ENCODE data around the gene COP1. TPM values are rescaled to one million over a fixed set of nuclear protein-coding genes. Genes with fewer than 3 reads are reported as not detected.

Gene COP1
- total and polyA plus RNA-seq, 2 donors (not counting 3 experiments of a cell fraction or from before 2014, with no cell fraction given), result 16.5 to 40.9 TPM

DNA sequence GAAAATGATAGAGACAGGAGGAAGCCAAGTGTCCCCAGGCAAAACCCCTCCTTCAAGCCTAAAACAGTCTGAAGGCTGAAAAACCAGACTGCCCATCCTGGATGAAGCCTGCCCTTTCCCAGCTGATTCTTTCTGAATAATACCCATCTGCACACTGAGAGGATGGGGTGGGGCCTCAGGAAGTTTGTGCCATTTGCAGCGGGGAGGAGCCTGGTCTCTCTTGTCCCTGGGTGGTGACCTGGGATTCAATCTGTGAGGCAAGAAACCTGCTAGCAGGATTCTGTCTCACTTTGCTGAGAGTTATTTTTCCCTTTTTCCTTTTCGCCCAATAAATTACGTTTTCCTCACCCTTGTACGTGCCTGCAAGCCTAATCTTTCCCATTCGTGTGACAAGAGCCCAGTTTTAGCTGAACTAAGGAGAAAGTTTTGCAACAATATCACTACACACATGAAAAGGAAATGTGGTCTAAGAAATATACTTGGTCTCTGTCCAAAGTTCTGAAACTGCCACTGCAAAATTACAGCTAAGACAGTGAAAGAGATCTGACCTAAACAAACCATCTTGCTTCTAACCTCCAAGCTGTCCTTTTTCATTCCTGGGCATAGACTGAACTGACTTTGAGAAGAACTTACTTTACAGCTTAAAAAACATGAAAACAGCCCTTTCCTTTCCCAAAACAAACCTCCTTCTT lies 105.0 kb downstream of the COP1 start:
- no peak overlapping the region for H3K4me3 ChIP-seq (replicated peaks in 1 of 3; ENCODE audit: insufficient read depth in 1 of 3, low read depth in 1 of 3, low read length in 3 of 3)
- peaks cover 3% of the 10 kb centered on the region for H4K20me1 ChIP-seq (replicated peaks; ENCODE audit: control insufficient read depth, extremely low read depth, insufficient read depth, low read length)
- H3K27ac ChIP-seq (ENCODE audit: insufficient read depth, low read depth, low read length), result no peak overlapping the region
- DNase-seq (ENCODE audit: low read depth, low spot score) (no peak), FAIRE-seq (no peak)
- H3K9me1 ChIP-seq (replicated peaks; ENCODE audit: control insufficient read depth, extremely low read depth, insufficient read depth, low read length), result no peaks in the 10 kb centered on the region
- no TSS peak for BruUV-seq (replicated peaks)
- ChIA-PET POLR2A (no interaction called here), CTCF (no interaction called here)
- H3K9ac ChIP-seq (replicated peaks; ENCODE audit: extremely low read depth, insufficient read depth, low read length), result no peak overlapping the region
- H3K36me3 ChIP-seq (ENCODE audit: control insufficient read depth in 2 of 2, extremely low read depth in 1 of 2, insufficient read depth in 2 of 2, low read length in 2 of 2), result peaks cover 0 to 3% of the 10 kb centered on the region in 2 experiments
- H3K4me1 ChIP-seq (ENCODE audit: control insufficient read depth, extremely low read depth, insufficient read depth, low read length), result no peaks in the 10 kb centered on the region
- no peaks in the 10 kb centered on the region for H3K79me2 ChIP-seq (ENCODE audit: control insufficient read depth, insufficient read depth, low read length)
- intact Hi-C loops (cut with micrococcal nuclease) (no loop called here), dilution Hi-C loops (cut with MboI; ENCODE audit: extremely low pct_ligation_motif_present, low sequenced_read_pairs) (no loop called here)
- no peak overlapping the region for H2AFZ ChIP-seq (ENCODE audit: low read depth, low read length)
- H3K9me3 ChIP-seq (replicated peaks; ENCODE audit: control insufficient read depth, insufficient read depth, low read length), result no peaks in the 10 kb centered on the region
- TF ChIP-seq, protein P1, sequence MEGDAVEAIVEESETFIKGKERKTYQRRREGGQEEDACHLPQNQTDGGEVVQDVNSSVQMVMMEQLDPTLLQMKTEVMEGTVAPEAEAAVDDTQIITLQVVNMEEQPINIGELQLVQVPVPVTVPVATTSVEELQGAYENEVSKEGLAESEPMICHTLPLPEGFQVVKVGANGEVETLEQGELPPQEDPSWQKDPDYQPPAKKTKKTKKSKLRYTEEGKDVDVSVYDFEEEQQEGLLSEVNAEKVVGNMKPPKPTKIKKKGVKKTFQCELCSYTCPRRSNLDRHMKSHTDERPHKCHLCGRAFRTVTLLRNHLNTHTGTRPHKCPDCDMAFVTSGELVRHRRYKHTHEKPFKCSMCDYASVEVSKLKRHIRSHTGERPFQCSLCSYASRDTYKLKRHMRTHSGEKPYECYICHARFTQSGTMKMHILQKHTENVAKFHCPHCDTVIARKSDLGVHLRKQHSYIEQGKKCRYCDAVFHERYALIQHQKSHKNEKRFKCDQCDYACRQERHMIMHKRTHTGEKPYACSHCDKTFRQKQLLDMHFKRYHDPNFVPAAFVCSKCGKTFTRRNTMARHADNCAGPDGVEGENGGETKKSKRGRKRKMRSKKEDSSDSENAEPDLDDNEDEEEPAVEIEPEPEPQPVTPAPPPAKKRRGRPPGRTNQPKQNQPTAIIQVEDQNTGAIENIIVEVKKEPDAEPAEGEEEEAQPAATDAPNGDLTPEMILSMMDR (IDR thresholded peaks at IDR 0.05; ENCODE audit: extremely low read depth in 1 of 2, insufficient read depth in 1 of 2, low read depth in 1 of 2, low read length in 2 of 2), result no peak
- TF ChIP-seq MYC (IDR thresholded peaks at IDR 0.05; ENCODE audit: low read depth, low read length) (no peak), GATA2 (IDR thresholded peaks at IDR 0.05; ENCODE audit: insufficient read depth, insufficient read length, low read depth, low read length) (no peak), FOS (IDR thresholded peaks at IDR 0.05; ENCODE audit: borderline replicate concordance, insufficient read depth, low read length) (no peak), JUN (IDR thresholded peaks at IDR 0.05; ENCODE audit: borderline replicate concordance, insufficient read depth, insufficient read length, low read depth) (no peak), EZH2 (IDR thresholded peaks at IDR 0.05; ENCODE audit: borderline replicate concordance, low read depth, low read length, severe bottlenecking) (no peak), POLR2AphosphoS5 (IDR thresholded peaks at IDR 0.05; ENCODE audit: insufficient read depth, low read depth, low read length) (no peak), POLR2A (IDR thresholded peaks at IDR 0.05; ENCODE audit: low read depth, low read length) (no peak)
- TF ChIP-seq, protein P2, sequence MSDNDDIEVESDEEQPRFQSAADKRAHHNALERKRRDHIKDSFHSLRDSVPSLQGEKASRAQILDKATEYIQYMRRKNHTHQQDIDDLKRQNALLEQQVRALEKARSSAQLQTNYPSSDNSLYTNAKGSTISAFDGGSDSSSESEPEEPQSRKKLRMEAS (IDR thresholded peaks at IDR 0.05; ENCODE audit: insufficient read depth, insufficient read length), result no peak
- no peak overlapping the region for H3K4me2 ChIP-seq (ENCODE audit: insufficient read depth, low read length)
- no peaks in the 10 kb centered on the region for H3K27me3 ChIP-seq (ENCODE audit: control insufficient read depth in 2 of 2, insufficient read depth in 2 of 2, low read length in 2 of 2)

Measured in endothelial cell of umbilical vein (primary cell).